ENCODE measurements around the gene PLA2G4B. TPM values are rescaled to one million over a fixed set of nuclear protein-coding genes. Genes with fewer than 3 reads are reported as not detected.

Gene PLA2G4B
- total and polyA plus RNA-seq, 2 experiments from 2014 or later, result 2.7 to 19.6 TPM

- Histone ChIP-seq H3K9me3 (ENCODE audit: low read depth) (no peaks in the 10 kb centered on the region), H3K9me2 (replicated peaks; ENCODE audit: insufficient read depth) (no peaks in the 10 kb centered on the region), H3K4me2 (no peak overlapping the region), H4K20me1 (ENCODE audit: insufficient read depth, poor library complexity, severe bottlenecking) (no peaks in the 10 kb centered on the region), H2AFZ (no peak overlapping the region), H3K27ac (no peak overlapping the region), H3K4me1 (ENCODE audit: insufficient read depth) (peaks cover 3% of the 10 kb centered on the region), H3K79me2 (no peaks in the 10 kb centered on the region), H3K36me3 (replicated peaks; ENCODE audit: insufficient read depth, low read depth) (no peaks in the 10 kb centered on the region), H3K4me3 (no peak overlapping the region), H3K27me3 (no peaks in the 10 kb centered on the region)
- no peak for DNase-seq (ENCODE audit: low spot score)
- 91% methylated on average over 6 of the region's 6 CpGs for WGBS (ENCODE audit: low lambda C conversion rate, missing lambda C conversion rate)
- TF ChIP-seq EZH2 (IDR thresholded peaks at IDR 0.05; ENCODE audit: borderline replicate concordance) (no peak), EZH2phosphoT487 (IDR thresholded peaks at IDR 0.05; ENCODE audit: low read depth, severe bottlenecking, unreplicated experiment) (no peak), CTCF (IDR thresholded peaks at IDR 0.05; ENCODE audit: poor library complexity) (no peak)
These were observed 16.2 kb upstream of the PLA2G4B start for GRCh38 chr15:41822471-41822870.

- no peaks in the 10 kb centered on the region for H3K36me3 ChIP-seq (replicated peaks; ENCODE audit: insufficient read depth, low read depth)
These were observed 15.7 kb upstream of the PLA2G4B start for GRCh38 chr15:41822957-41823356.

GRCh38 chr15:41823502-41823901, 15.1 kb upstream of the PLA2G4B start:
- 96% methylated on average over 11 of the region's 11 CpGs for WGBS (ENCODE audit: low lambda C conversion rate, missing lambda C conversion rate)
- Histone ChIP-seq H4K20me1 (ENCODE audit: insufficient read depth, poor library complexity, severe bottlenecking) (no peaks in the 10 kb centered on the region), H3K9me2 (replicated peaks; ENCODE audit: insufficient read depth) (no peaks in the 10 kb centered on the region), H3K4me2 (no peak overlapping the region), H3K79me2 (no peaks in the 10 kb centered on the region), H3K9me3 (ENCODE audit: low read depth) (no peaks in the 10 kb centered on the region), H3K4me3 (no peak overlapping the region), H2AFZ (no peak overlapping the region), H3K27me3 (no peaks in the 10 kb centered on the region), H3K4me1 (ENCODE audit: insufficient read depth) (peaks cover 3% of the 10 kb centered on the region), H3K36me3 (replicated peaks; ENCODE audit: insufficient read depth, low read depth) (no peaks in the 10 kb centered on the region), H3K27ac (no peak overlapping the region)
- no peak for TF ChIP-seq EZH2phosphoT487 (IDR thresholded peaks at IDR 0.05; ENCODE audit: low read depth, severe bottlenecking, unreplicated experiment)
- no peak for TF ChIP-seq EZH2 (IDR thresholded peaks at IDR 0.05; ENCODE audit: borderline replicate concordance)
- TF ChIP-seq CTCF (IDR thresholded peaks at IDR 0.05; ENCODE audit: poor library complexity), result no peak
- DNase-seq (ENCODE audit: low spot score), result no peak

More at GRCh38 chr15:41822957-41823356, 15.7 kb upstream of the PLA2G4B start:
- Histone ChIP-seq H3K9me2 (replicated peaks; ENCODE audit: insufficient read depth) (no peaks in the 10 kb centered on the region), H3K27ac (no peak overlapping the region), H4K20me1 (ENCODE audit: insufficient read depth, poor library complexity, severe bottlenecking) (no peaks in the 10 kb centered on the region), H3K4me1 (ENCODE audit: insufficient read depth) (peaks cover 3% of the 10 kb centered on the region), H3K4me2 (no peak overlapping the region), H3K27me3 (no peaks in the 10 kb centered on the region), H3K4me3 (no peak overlapping the region), H3K9me3 (ENCODE audit: low read depth) (no peaks in the 10 kb centered on the region), H2AFZ (no peak overlapping the region), H3K79me2 (no peaks in the 10 kb centered on the region)
- no peak for TF ChIP-seq EZH2 (IDR thresholded peaks at IDR 0.05; ENCODE audit: borderline replicate concordance)
- no peak for TF ChIP-seq EZH2phosphoT487 (IDR thresholded peaks at IDR 0.05; ENCODE audit: low read depth, severe bottlenecking, unreplicated experiment)
- no peak for TF ChIP-seq CTCF (IDR thresholded peaks at IDR 0.05; ENCODE audit: poor library complexity)
- WGBS (ENCODE audit: low lambda C conversion rate, missing lambda C conversion rate), result 96% methylated on average over 6 of the region's 6 CpGs
- DNase-seq (ENCODE audit: low spot score), result no peak
